ENCODE data around the gene CSF1. TPM values are rescaled to one million over a fixed set of nuclear protein-coding genes. Genes with fewer than 3 reads are reported as not detected.

CSF1 gene
- total and polyA plus RNA-seq, 2 donors (not counting 3 experiments of a cell fraction or from before 2014, with no cell fraction given) = 24.5 to 28.9 TPM

- H3K27me3 ChIP-seq (ENCODE audit: control insufficient read depth in 2 of 2, insufficient read depth in 2 of 2, low read length in 2 of 2) = peaks cover 0 to 6% of the 10 kb centered on the region in 2 experiments
- no peak for FAIRE-seq
- DNase-seq (ENCODE audit: low read depth, low spot score) = peak; percentile 37
- no peaks in the 10 kb centered on the region for H4K20me1 ChIP-seq (replicated peaks; ENCODE audit: control insufficient read depth, extremely low read depth, insufficient read depth, low read length)
- no peaks in the 10 kb centered on the region for H3K36me3 ChIP-seq (ENCODE audit: control insufficient read depth in 2 of 2, extremely low read depth in 1 of 2, insufficient read depth in 2 of 2, low read length in 2 of 2)
- no peak overlapping the region for H3K4me2 ChIP-seq (ENCODE audit: insufficient read depth, low read length)
- H3K4me3 ChIP-seq (replicated peaks in 1 of 3; ENCODE audit: insufficient read depth in 1 of 3, low read depth in 1 of 3, low read length in 3 of 3) = no peak overlapping the region
- no TSS peak for BruUV-seq (replicated peaks)
- ChIA-PET CTCF (interaction anchor here (0.7 to 2.4 kb wide), 7 partner anchors 9 to 118 kb away, joined by 3 to 10 read pairs (median 4); partner anchors contain the start of gene AHCYL1), POLR2A (no interaction called here)
- intact Hi-C loops (cut with micrococcal nuclease) (loop anchor here (1.0 to 10.0 kb wide), 3 partner anchors 15 to 347 kb away; partner anchors contain the start of genes CSF1 and GNAI3), dilution Hi-C loops (cut with MboI; ENCODE audit: extremely low pct_ligation_motif_present, low sequenced_read_pairs) (no loop called here)
- H3K9me3 ChIP-seq (replicated peaks; ENCODE audit: control insufficient read depth, insufficient read depth, low read length) = no peaks in the 10 kb centered on the region
- H2AFZ ChIP-seq (ENCODE audit: low read depth, low read length) = no peak overlapping the region
- no peaks in the 10 kb centered on the region for H3K9me1 ChIP-seq (replicated peaks; ENCODE audit: control insufficient read depth, extremely low read depth, insufficient read depth, low read length)
- H3K79me2 ChIP-seq (ENCODE audit: control insufficient read depth, insufficient read depth, low read length) = no peaks in the 10 kb centered on the region
- H3K27ac ChIP-seq (ENCODE audit: insufficient read depth, low read depth, low read length) = peak overlapping the region; percentile 18
- no peak overlapping the region for H3K9ac ChIP-seq (replicated peaks; ENCODE audit: extremely low read depth, insufficient read depth, low read length)
- TF ChIP-seq JUN (IDR thresholded peaks at IDR 0.05; ENCODE audit: borderline replicate concordance, insufficient read depth, insufficient read length, low read depth) = no peak
- no peak for TF ChIP-seq GATA2 (IDR thresholded peaks at IDR 0.05; ENCODE audit: insufficient read depth, insufficient read length, low read depth, low read length)
- TF ChIP-seq MYC (IDR thresholded peaks at IDR 0.05; ENCODE audit: low read depth, low read length) = no peak
- TF ChIP-seq EZH2 (IDR thresholded peaks at IDR 0.05; ENCODE audit: borderline replicate concordance, low read depth, low read length, severe bottlenecking) = no peak
- TF ChIP-seq, protein P1, sequence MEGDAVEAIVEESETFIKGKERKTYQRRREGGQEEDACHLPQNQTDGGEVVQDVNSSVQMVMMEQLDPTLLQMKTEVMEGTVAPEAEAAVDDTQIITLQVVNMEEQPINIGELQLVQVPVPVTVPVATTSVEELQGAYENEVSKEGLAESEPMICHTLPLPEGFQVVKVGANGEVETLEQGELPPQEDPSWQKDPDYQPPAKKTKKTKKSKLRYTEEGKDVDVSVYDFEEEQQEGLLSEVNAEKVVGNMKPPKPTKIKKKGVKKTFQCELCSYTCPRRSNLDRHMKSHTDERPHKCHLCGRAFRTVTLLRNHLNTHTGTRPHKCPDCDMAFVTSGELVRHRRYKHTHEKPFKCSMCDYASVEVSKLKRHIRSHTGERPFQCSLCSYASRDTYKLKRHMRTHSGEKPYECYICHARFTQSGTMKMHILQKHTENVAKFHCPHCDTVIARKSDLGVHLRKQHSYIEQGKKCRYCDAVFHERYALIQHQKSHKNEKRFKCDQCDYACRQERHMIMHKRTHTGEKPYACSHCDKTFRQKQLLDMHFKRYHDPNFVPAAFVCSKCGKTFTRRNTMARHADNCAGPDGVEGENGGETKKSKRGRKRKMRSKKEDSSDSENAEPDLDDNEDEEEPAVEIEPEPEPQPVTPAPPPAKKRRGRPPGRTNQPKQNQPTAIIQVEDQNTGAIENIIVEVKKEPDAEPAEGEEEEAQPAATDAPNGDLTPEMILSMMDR (IDR thresholded peaks at IDR 0.05; ENCODE audit: extremely low read depth in 1 of 2, insufficient read depth in 1 of 2, low read depth in 1 of 2, low read length in 2 of 2) = no peak
- no peak for TF ChIP-seq POLR2A (IDR thresholded peaks at IDR 0.05; ENCODE audit: low read depth, low read length)
- TF ChIP-seq FOS (IDR thresholded peaks at IDR 0.05; ENCODE audit: borderline replicate concordance, insufficient read depth, low read length) = no peak
- TF ChIP-seq MAX (IDR thresholded peaks at IDR 0.05; ENCODE audit: insufficient read depth, insufficient read length) = no peak
- no peak for TF ChIP-seq POLR2AphosphoS5 (IDR thresholded peaks at IDR 0.05; ENCODE audit: insufficient read depth, low read depth, low read length)
- H3K4me1 ChIP-seq (ENCODE audit: control insufficient read depth, extremely low read depth, insufficient read depth, low read length) = peaks cover 39% of the 10 kb centered on the region
Measured at GRCh38 chr1:109891930-109892329, 18.7 kb upstream of the CSF1 start.
